Stimulated activated CD4-positive, alpha-beta T cell treated with anti-CD3 and anti-CD28 coated beads, Interleukin-4, amount 100 ng/mL, for 48 hours (primary cell): ENCODE results near the gene TMEM238.
"Not testable (repeated sequence)": the region's sequence is repeated elsewhere in the genome, so short reads cannot be mapped to it uniquely, and the experiment has no call there.

ENCODE experiments used
- DNase-seq, 2 donors: peaks; one replicate each; pipeline ENCODE4 v3.0.0-alpha.2; 2020; ENCODE audit warnings: low read depth in 2 of 2

TMEM238 gene

DNA sequence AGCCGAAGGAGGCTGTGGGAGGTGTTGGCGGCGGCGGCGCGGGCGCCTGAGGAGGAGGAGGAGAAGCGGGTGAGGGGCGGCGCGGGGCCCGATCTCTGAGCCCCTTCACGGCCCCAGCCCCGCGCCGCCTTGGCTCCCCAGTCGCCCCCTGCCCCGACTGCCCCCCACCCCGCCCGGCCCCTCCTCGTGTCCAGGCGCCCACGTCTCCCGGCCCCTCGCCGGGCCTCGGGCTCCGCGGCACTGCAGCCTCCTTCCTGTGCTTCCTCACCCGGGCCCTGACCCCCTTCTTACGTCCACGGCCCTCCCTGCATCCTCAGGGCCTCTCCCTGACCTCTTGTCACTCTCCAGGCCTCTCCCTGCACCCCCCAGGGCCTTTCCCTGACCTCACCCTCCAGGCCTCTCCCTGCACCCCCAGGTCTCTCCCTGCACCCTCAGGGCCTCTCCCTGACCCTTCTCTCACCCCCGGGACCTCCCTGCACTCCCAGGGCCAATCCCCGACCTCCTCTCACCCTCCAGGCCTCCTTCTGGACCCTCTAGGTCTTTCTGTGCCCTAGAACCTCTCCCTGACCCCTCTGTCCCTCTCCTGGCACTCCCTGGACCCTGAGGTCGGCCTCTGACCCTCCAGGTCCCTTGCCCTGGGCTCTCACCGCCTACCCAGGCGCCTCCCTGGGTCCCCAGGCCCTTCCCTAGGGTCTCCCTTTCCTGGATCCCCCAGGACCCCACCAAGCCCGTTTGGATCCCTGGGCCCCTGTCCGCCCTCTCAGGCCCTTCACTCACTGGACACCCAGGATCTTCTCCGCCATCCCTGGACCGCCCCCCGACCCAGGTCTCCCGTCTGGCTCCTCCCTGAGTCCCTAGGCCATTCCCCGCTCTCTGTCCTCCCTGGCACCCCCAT lies 44.0 kb downstream of the TMEM238 start:
- no peak for DNase-seq

DNA sequence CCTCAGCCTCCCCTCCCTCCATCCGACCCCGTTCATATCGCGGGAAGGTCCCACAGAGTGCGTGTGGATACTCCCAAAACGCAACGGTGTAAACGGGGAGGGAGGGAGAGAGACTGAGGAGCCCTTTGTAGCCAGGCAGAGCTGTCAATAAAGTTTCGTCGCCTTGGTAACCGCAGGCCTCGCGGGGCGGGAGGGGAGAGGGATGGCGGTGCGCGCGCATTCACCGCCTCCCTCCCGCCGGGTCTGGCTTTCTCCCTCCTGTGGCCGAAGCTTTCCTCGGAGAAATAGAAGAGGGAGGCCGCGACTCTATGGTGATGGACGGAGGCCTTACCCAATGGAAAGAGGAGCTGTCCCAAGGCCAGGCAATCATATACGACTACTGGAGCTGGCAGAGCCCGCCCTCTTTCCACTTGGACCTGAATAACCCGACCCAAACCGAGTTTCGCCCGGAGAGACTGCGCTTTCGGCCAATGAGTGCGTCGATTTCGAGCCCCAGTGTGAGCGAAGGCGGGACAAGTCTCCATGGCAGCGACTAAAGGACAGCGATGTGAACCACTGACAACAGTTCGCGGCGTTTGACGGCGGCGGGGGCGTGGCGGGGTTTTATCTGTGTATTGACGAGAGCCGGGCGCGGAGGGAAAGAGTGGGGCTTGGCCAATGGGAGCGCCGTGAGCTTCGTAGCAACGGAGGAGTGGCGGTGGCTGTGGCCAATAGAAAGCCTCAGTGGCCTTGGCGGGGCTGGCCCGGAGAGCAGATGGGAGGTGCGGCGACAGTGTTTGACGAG lies 44.8 kb downstream of the TMEM238 start, which contains the start of gene KMT5C:
Gene KMT5C, plus strand, starts transcription at position 772 of the 784 bp plus-strand sequence. CDS start 2,061 bp downstream, outside the sequence.
- DNase-seq: peak; percentile 100

DNA sequence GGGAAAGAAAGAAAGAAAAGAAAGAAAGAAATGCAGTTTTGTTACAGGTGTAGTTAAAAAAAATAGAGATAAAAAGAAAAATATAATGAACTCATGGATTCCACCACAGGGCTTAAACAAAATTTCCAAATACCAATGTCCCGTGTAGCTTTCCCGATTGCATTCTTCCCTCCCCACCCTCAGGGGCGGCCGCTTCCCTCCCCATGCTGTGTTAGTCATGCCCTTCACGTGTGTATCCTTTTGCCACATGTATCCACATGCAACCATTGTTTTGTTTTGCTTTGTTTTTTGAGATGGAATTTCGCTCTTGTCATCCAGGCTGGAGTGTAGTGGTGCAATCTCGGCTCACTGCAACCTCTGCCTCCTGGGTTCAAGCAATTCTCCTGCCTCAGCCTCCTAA lies 48.0 kb downstream of the TMEM238 start:
- DNase-seq: no peak

DNA sequence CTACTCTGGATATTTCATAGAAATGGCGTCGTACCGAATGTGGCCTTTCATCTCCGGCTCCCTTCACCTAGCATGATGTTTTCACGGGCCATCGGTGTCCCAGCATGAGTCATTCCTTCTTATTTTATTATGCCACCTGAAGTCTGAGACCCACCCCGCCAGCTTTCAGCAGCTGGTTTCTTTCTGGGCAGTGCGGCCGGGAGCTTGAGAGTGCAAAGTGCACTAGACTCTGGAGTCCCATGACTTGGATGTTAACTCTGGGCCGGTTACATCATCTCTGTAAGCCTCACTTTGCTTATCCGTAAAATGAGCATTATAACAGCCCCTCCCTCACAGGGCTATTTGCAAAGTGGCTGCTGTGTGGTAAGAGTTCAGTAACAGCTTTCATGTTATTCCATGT lies 50.2 kb downstream of the TMEM238 start:
- no peak for DNase-seq

DNA sequence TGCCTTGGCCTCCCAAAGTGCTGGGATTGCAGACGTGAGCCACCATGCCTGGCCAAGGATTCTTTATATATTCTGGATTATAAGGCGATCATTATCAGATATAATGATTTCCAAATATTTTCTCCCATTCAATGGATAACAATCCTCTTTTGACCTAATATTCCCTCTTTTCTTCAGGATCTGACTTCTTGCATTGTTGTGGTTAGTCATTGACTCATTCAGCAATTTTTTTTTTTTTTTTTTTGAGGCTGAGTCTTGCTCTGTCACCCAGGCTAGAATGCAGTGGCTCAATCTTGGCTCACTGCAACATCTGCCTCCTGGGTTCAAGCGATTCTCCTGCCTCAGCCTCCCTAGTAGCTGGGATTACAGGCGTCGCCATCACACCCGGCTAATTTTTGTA lies 54.3 kb downstream of the TMEM238 start:
- DNase-seq: not testable (repeated sequence)
